HFFc6 (cell line): ENCODE results near the gene MIF4GD. TPM values are rescaled to one million over a fixed set of nuclear protein-coding genes. Genes with fewer than 3 reads are reported as not detected.
A peak's percentile ranks its signal among the peaks of the same experiment; 100 is the strongest.

Source experiments
- DNase-seq: peaks from one replicate; pipeline ENCODE4 v3.0.0-alpha.2; 2018
- H3K27ac Mint-ChIP-seq: 2 replicates; pipeline ENCODE4 v1.8.0; 2020; ENCODE audit warnings: mild to moderate bottlenecking, mixed read lengths
- H3K27me3 Mint-ChIP-seq: 2 replicates; pipeline ENCODE4 v1.8.0; 2021; ENCODE audit warnings: mild to moderate bottlenecking, moderate library complexity, mixed read lengths; ENCODE audit not compliant: insufficient read depth
- H3K36me3 Mint-ChIP-seq: 2 replicates; pipeline ENCODE4 v1.8.0; 2021; ENCODE audit warnings: low read depth, mixed read lengths
- H3K4me1 Mint-ChIP-seq: 2 replicates; pipeline ENCODE4 v1.8.0; 2020; ENCODE audit warnings: low read depth, mixed read lengths
- H3K4me3 Mint-ChIP-seq: 2 replicates; pipeline ENCODE4 v1.8.0; 2020; ENCODE audit warnings: mild to moderate bottlenecking, moderate library complexity, mixed read lengths
- H3K9me3 Mint-ChIP-seq: 2 replicates; pipeline ENCODE4 v1.8.0; 2020; ENCODE audit warnings: mild to moderate bottlenecking, mixed read lengths
- long read RNA-seq: library from polyadenylated mRNA; unstranded; transcript quantifications from one replicate; pipeline ENCODE4 v2.0.0, GENCODE V29; 2019
- total RNA-seq, 6 experiments: library from RNA; stranded (reverse); fragmentation: NEBNext Ultra II Directional; extraction: Animal tissue kit (Norgen Biotek cat#: 25700); gene quantifications; 2 replicates in 1 of 6; 3 replicates in 5 of 6; pipeline ENCODE4 v1.2.3, GENCODE V29; 2021
- TF ChIP-seq, protein P1 (sequence below): fragments of 200-600 bp; sonication (generic); IDR thresholded peaks from 2 replicates; pipeline ENCODE4 v1.5.0; 2021; ENCODE audit warnings: antibody characterized with exemption, mild to moderate bottlenecking

MIF4GD gene, protein sequence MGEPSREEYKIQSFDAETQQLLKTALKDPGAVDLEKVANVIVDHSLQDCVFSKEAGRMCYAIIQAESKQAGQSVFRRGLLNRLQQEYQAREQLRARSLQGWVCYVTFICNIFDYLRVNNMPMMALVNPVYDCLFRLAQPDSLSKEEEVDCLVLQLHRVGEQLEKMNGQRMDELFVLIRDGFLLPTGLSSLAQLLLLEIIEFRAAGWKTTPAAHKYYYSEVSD
- total RNA-seq = 10 to 100 TPM in 3 of 6 experiments, 1 to 10 TPM in 3; 8.8 to 10.8 (median 10.0) TPM
- long read RNA-seq, transcript MIF4GD-202 (6 exons, 1,306 nt) = major isoform, 7 of 15 reads
- long read RNA-seq, partial matches to known transcripts = 1 of 15 reads
- long read RNA-seq, other reads (novel, unspliced or antisense) = 2 of 15 reads

DNA sequence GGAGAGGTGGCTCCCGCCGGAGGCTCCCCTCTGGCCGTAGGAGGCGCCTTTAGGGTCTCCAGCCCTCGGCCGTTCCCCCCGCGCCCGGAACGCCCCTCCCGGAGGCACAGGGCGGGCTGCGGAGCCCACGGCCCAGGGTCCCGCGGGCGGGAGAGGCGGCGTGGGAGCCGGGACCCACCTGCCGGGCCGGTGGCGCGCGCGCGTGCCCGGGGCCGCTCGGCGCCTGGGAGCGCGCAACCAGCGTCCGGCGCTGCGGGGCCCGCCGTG is at the start of gene MIF4GD:
MIF4GD (minus strand) TSS at position 266 of the 267 bp plus-strand sequence. CDS start 1,036 bp downstream, outside the sequence.
- TF ChIP-seq, protein P1, sequence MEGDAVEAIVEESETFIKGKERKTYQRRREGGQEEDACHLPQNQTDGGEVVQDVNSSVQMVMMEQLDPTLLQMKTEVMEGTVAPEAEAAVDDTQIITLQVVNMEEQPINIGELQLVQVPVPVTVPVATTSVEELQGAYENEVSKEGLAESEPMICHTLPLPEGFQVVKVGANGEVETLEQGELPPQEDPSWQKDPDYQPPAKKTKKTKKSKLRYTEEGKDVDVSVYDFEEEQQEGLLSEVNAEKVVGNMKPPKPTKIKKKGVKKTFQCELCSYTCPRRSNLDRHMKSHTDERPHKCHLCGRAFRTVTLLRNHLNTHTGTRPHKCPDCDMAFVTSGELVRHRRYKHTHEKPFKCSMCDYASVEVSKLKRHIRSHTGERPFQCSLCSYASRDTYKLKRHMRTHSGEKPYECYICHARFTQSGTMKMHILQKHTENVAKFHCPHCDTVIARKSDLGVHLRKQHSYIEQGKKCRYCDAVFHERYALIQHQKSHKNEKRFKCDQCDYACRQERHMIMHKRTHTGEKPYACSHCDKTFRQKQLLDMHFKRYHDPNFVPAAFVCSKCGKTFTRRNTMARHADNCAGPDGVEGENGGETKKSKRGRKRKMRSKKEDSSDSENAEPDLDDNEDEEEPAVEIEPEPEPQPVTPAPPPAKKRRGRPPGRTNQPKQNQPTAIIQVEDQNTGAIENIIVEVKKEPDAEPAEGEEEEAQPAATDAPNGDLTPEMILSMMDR = no peak
- Mint-ChIP-seq H3K36me3 (0 out of 2 replicates have a peak, but pooled peaks cover 6% of the 10 kb centered on the region), H3K27ac (peak within 1 kb of the TSS; percentile 62), H3K27me3 (no peaks in the 10 kb centered on the region), H3K4me3 (peak within 1 kb of the TSS; percentile 83), H3K9me3 (no peaks in the 10 kb centered on the region), H3K4me1 (peaks cover 40% of the 10 kb centered on the region)
- no peak for DNase-seq

DNA sequence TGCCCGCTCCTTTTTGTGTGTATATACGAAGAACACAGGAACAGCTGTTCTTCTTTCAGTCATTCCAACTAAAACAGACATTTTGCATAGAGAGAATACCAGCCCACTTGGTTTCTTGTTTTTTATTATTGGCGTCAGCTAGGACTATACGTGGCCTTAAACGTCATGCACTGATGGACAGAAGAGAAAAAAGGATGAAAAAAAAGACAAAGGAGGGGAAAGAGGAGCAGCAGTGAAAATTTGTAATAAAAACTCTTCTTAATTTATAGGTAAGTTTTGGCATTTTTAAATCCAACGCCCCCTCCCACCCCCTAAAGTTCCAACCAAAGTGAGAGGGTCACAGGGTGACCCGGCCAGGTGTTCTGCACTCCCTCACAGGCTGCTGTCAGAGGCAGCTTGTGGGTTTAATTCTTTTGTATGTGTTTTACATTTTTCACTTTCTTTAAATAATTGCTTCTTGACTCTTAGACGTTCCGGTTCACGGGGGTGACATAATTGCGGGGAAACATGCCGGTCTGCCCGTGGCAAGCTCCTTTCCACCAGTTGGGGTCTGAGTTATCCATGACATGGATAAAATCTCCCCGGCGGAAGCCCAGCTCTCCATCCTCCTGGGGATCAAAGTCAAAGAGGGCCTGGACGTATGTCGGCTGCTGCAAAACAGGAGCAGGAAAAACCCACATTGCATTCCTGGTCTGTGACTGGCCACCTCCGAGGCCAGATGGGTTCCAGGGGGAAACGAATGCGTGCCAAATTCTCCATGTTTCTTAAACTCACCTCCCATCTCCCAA is 49.1 kb upstream of the MIF4GD start:
- no peak for DNase-seq
- Mint-ChIP-seq H3K9me3 (no peaks in the 10 kb centered on the region), H3K36me3 (peaks cover 15% of the 10 kb centered on the region; the same call in 1 of the 2 replicates), H3K4me1 (peaks cover 2% of the 10 kb centered on the region), H3K27ac (no peak overlapping the region; the same call in 1 of the 2 replicates), H3K4me3 (no peak overlapping the region), H3K27me3 (peaks cover 5% of the 10 kb centered on the region; the same call in 1 of the 2 replicates)
- TF ChIP-seq, protein P1 = no peak

DNA sequence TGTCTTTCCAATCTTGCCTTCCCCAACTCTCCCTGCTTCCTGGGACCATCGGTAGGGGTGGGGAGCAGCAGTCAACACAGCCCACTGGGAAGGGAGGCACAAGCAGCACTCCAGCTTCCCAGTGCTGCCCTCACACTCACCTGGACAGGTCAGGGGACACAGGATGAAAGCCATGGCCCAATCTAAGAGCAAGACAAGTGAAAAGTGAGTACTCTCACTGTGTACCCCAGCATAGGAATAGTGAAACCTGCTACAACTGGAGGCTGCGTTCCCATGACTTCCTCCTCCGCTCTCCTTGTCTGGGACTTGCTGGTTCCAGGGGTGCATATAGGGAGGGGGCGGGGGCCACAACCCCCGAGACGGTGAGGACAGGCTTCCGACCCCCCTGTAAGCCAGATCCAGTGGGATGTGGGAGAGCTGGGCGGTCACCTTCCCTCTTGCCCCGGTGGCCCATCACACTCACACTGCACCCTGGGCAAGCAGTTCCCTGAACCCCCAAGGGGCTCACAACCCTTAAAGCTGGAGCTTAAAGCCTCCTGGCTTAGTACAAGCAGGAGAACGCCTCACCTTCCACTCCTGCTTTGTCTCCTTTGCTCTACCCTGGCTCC is 47.7 kb upstream of the MIF4GD start:
- Mint-ChIP-seq H3K27me3 (peaks cover 7% of the 10 kb centered on the region), H3K4me3 (no peak overlapping the region), H3K36me3 (peaks cover 14% of the 10 kb centered on the region; the same call in 1 of the 2 replicates), H3K27ac (no peak overlapping the region), H3K4me1 (no peaks in the 10 kb centered on the region; the same call in 1 of the 2 replicates), H3K9me3 (no peaks in the 10 kb centered on the region)
- DNase-seq = no peak
- TF ChIP-seq, protein P1 = no peak

DNA sequence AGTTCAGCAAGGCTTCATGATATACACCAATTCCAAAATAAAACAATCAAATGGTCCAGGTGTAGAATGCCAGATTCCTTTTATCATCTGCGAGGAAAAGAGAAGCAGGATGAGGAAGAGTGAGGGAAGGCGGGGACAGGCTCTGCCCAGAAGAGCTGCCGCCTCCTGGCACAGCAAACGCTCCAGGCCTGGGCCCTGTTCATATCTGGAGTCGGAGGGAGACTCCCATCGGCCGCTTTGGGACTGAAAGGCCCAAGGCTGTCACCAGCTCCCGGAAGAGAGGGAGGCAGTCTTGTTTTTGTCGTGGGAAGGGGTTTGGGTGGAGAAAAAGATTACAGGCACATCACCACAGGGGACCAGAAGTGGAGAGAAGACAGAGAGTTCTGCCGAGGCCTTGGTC is 47.2 kb upstream of the MIF4GD start:
- Mint-ChIP-seq H3K4me3 (no peak overlapping the region), H3K36me3 (peaks cover 14% of the 10 kb centered on the region; the same call in 1 of the 2 replicates), H3K4me1 (no peaks in the 10 kb centered on the region; the same call in 1 of the 2 replicates), H3K9me3 (no peaks in the 10 kb centered on the region), H3K27ac (no peak overlapping the region), H3K27me3 (peaks cover 8% of the 10 kb centered on the region)
- DNase-seq = no peak
- TF ChIP-seq, protein P1 = no peak

DNA sequence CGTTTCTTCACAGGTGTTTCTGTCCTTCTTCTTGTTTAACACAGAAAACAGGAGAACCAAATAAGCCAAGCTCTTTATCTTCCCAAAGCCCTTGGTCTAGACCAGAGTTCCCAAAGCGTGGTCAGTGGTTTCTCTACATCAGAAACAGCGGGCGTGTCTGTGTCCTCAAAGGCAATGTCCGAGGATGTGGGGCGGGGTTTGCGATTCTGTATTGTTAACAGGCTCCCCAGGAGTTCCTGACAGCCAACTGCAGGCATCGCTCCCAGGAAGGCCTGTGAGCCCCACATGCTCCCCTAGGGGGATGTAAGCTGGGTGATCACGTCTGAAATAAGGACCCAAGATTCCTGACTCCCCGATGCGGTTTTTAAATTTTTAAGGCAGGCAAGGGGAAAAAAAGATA is 46.6 kb upstream of the MIF4GD start:
- no peak for DNase-seq
- TF ChIP-seq, protein P1 = no peak
- peaks cover 14% of the 10 kb centered on the region; the same call in 1 of the 2 replicates for H3K36me3 Mint-ChIP-seq
- no peaks in the 10 kb centered on the region for H3K9me3 Mint-ChIP-seq
- H3K27me3 Mint-ChIP-seq = peaks cover 8% of the 10 kb centered on the region
- no peak overlapping the region for H3K4me3 Mint-ChIP-seq
- H3K4me1 Mint-ChIP-seq = no peaks in the 10 kb centered on the region
- no peak overlapping the region for H3K27ac Mint-ChIP-seq
